ENCODE measurements around the gene SLC10A7.

The SLC10A7 gene

DNA sequence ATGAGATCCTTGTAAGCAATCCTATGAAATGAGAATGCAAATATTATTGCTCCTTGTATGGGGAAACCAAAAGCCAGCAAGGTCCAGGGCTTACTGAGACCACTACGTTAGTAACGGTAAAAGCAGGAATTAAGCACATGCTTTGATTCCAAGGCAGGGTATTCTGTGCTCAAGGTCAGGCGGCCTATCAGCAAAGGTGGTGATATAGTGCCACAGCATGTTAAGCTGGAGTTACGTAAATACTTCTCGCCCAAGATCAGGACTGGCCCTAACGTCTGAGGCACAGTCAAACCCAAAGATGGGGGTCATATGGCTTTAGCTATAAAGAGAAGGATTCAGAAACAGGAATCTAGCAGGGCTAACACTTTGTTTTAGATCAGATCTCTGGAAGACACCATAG lies 27.6 kb downstream of the SLC10A7 start:
- DNase-seq (ENCODE audit: low read depth), result no peak

- DNase-seq (ENCODE audit: low read depth), result no peak
Observed at GRCh38 chr4:146490106-146490505, 31.6 kb downstream of the SLC10A7 start.

- no peak for DNase-seq (ENCODE audit: low read depth)
Observed at GRCh38 chr4:146488495-146489174, 33.1 kb downstream of the SLC10A7 start.

- no peak for DNase-seq (ENCODE audit: low read depth)
Observed at GRCh38 chr4:146486565-146486964, 35.2 kb downstream of the SLC10A7 start.

GRCh38 chr4:146485968-146486367 lies 35.8 kb downstream of the SLC10A7 start:
- DNase-seq (ENCODE audit: low read depth), result no peak

GRCh38 chr4:146482788-146483187 lies 39.0 kb downstream of the SLC10A7 start:
- DNase-seq (ENCODE audit: low read depth), result no peak

DNA sequence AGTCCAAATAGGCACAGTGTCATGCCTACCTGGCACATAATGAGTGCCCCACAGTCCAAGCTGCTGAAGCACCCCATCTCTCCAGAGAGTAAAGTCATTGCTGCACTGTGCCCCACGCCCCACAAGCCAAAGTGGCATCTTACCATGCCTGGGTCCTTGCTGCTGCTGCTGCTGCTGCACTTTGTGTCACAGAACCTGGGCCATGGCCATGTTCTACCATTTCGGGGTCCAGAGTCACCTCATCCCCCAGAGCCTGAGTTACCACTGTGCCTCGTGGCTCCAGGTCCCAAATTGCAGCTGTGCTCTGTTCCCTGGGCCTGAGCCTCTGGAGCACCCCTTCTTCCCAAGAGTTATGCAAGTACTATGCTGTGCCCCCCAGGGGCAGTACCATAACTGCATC lies 40.5 kb downstream of the SLC10A7 start:
- DNase-seq (ENCODE audit: low read depth), result no peak

- DNase-seq (ENCODE audit: low read depth), result no peak
Observed at GRCh38 chr4:146478009-146478408, 43.7 kb downstream of the SLC10A7 start.

- DNase-seq (ENCODE audit: low read depth), result no peak
Observed at GRCh38 chr4:146477054-146477453, 44.7 kb downstream of the SLC10A7 start.

- DNase-seq (ENCODE audit: low read depth), result no peak
Observed at GRCh38 chr4:146472404-146472803, 49.3 kb downstream of the SLC10A7 start.

- DNase-seq (ENCODE audit: low read depth), result no peak
Observed at GRCh38 chr4:146470604-146471003, 51.1 kb downstream of the SLC10A7 start.

DNA sequence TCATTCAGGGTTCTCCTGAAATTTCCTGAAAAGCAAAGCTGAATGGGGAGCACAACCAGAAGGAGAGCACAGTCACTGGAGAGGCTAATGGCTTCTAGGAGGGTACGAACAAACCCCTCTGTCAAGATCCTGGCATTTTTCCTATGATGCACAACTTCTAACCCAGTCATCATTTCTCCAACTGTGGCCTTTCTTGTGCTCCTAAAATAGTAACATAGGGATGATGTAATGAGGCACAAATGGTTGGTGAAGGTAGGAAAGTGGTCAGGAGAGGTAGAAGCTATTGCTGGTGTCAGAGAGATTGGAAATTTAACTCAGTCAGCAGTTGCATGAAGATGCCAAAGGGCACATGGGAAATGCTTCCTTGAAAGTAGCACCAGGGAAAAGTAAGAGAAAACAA lies 52.7 kb downstream of the SLC10A7 start:
- DNase-seq (ENCODE audit: low read depth), result no peak

DNA sequence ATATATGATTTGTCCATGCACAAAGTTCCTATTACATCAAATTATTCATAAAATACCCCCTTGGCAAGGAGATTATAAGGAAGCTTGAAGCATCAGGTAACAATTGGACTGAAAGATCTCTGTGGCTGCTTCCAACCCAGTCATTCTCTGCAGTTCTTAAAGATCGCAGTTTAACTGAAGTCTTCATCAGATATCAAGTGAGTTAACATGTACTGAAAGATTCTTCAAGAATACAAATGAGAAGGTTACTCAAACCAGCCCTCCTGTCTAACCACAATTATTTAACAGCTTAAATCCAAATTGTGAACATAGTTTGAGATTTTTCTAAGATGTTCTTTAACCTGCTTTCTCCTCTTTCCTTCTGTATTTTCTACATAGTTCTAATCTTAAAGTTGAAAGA lies 56.1 kb downstream of the SLC10A7 start:
- no peak for DNase-seq (ENCODE audit: low read depth)

- no peak for DNase-seq (ENCODE audit: low read depth)
Observed at GRCh38 chr4:146462251-146462650, 59.5 kb downstream of the SLC10A7 start.

GRCh38 chr4:146458594-146458993 lies 63.1 kb downstream of the SLC10A7 start:
- DNase-seq (ENCODE audit: low read depth), result no peak

GRCh38 chr4:146456681-146457080 lies 65.1 kb downstream of the SLC10A7 start:
- no peak for DNase-seq (ENCODE audit: low read depth)

GRCh38 chr4:146453181-146453807 lies 68.4 kb downstream of the SLC10A7 start:
- no peak for DNase-seq (ENCODE audit: low read depth)

DNA sequence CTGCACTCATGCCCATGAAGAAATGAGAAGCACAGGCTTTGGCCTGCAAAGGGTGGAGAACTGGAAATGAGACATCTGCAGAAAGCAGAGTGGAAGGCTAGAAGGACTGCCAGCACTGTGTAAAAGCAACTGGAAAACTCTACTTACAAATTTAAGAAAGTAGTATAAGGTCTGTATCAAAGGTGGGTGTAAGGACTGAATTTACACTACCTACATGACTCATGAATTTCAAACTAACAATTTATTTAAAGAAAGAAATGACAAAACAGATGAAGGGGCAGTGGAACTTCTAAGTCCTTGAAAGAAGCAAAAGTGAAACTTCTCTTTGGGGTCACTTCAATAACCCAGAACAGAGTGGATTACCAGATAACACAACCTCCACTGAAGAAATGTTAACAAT lies 71.2 kb downstream of the SLC10A7 start:
- DNase-seq (ENCODE audit: low read depth), result no peak

GRCh38 chr4:146446555-146446954 lies 75.2 kb downstream of the SLC10A7 start:
- no peak for DNase-seq (ENCODE audit: low read depth)

DNA sequence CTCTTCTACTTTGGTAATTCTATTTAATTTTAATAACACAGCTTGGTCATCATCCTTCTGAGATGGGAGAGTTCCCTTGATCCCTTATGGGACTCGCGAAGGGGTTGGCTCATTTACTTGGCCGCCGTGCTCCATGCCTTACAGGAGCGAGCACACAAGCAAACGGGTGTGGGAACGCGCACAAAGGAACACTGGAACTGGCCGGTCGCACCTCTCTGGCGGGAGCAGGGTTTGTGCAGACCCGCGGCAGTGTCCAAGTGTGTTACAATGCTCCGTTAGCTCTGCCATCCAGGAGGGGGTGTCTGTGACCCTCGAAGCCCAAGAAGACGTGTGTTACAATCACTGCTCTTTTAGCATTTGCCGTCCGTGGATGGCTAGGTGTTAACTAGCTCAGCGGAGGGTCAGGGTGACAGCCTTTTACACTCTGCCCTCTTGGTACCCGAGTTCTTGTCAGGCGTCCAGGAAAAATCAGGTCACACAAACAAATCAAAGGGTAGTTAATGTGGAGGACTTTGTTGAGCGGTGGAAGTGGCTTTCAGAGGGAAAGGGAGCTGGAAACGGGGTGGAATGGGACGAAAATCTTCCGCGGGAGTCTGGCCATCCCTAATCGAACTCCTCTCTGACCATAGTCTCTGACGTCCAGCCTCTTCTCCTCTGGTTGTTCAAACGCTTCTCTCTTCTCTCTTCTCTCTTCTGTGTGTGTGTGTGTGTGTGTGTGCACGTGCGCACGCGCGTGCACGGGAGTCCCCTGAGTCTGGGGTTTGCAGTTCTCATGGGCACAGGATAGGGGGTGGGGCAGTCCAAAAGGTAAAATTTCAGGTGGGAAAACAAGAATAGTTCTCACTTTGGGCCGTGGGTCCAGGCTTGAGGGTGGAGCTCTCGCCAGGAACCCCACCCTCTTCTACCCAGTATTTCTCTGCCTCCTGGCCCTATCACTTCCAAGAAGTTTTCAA lies 76.3 kb downstream of the SLC10A7 start:
- DNase-seq (ENCODE audit: low read depth), result no peak

DNA sequence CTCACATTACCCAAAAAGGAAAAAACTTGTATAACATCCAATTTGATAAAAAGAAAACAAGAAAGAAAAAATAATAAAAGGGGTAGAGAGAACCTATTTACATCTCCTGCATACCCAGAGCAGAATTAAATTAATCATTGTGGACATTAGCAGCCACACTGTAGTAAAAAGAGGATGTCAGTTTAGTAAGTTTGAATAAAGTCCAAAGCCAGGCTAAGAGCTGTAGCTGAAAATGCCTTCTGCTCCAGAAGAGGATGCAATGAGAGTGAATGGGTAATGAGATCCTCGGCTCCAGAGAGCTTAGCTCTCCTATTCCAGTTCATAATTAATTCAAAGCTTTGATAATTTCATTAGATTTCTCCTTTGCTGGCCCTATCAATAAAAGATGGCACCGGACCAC lies 78.2 kb downstream of the SLC10A7 start:
- no peak for DNase-seq (ENCODE audit: low read depth)

- DNase-seq (ENCODE audit: low read depth), result peak; percentile 22
Observed at GRCh38 chr4:146442801-146443200, 78.9 kb downstream of the SLC10A7 start.

- DNase-seq (ENCODE audit: low read depth), result no peak
Observed at GRCh38 chr4:146439999-146440398, 81.7 kb downstream of the SLC10A7 start.
